ENCODE results near the gene ADAM12. TPM values are rescaled to one million over a fixed set of nuclear protein-coding genes. Genes with fewer than 3 reads are reported as not detected.

Gene ADAM12
- total RNA-seq, 1 experiment from 2014 or later = 0.24 TPM

DNA sequence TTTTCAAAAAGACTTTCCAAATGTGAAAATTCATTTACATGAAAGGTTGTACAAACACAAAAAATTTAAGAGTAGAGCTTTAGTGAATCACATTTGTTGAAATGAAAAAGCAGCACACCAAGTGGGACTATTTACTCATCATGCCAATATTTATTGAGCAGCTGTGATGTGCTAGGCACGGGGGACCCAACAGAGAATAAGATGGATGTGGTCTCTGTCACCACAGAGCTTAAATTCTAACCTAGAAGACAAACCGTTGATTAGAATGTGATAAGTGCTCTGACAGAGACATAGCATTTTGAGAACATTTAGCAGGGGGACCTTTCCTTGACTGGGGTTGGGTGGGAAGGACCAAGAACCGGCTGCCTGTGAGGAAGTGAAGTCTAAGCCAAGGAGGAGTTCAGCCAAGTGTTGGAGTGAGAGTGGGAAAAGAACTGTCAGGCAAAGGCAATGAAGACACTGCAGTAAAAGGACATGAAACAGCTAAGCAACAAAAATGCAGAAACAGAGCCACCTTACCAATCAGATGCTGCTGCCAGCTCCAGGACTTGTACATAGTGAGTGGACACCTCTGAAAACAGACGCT is 19.1 kb downstream of the ADAM12 start:
- no peak overlapping the region for H3K4me2 ChIP-seq (ENCODE audit: insufficient read depth, insufficient read length, low read length)
- no peaks in the 10 kb centered on the region for H3K79me1 ChIP-seq (ENCODE audit: insufficient read depth, low read depth, low read length, poor library complexity, severe bottlenecking)
- H2AK5ac ChIP-seq (ENCODE audit: insufficient read length, low read length) = no peak overlapping the region
- H3K14ac ChIP-seq (ENCODE audit: insufficient read depth, low read length) = no peak overlapping the region
- no peak overlapping the region for H2BK12ac ChIP-seq (ENCODE audit: insufficient read length, low read depth, low read length)
- no CpG with 5 or more reads among the region's 4 CpGs for WGBS (ENCODE audit: extremely low coverage, insufficient read length, low lambda C conversion rate)
- TF ChIP-seq, protein P1, sequence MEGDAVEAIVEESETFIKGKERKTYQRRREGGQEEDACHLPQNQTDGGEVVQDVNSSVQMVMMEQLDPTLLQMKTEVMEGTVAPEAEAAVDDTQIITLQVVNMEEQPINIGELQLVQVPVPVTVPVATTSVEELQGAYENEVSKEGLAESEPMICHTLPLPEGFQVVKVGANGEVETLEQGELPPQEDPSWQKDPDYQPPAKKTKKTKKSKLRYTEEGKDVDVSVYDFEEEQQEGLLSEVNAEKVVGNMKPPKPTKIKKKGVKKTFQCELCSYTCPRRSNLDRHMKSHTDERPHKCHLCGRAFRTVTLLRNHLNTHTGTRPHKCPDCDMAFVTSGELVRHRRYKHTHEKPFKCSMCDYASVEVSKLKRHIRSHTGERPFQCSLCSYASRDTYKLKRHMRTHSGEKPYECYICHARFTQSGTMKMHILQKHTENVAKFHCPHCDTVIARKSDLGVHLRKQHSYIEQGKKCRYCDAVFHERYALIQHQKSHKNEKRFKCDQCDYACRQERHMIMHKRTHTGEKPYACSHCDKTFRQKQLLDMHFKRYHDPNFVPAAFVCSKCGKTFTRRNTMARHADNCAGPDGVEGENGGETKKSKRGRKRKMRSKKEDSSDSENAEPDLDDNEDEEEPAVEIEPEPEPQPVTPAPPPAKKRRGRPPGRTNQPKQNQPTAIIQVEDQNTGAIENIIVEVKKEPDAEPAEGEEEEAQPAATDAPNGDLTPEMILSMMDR (conservative IDR thresholded peaks at IDR 0.05) = no peak
- no peak overlapping the region for H2BK120ac ChIP-seq (ENCODE audit: low read depth, low read length, poor library complexity, severe bottlenecking)
- no peak overlapping the region for H3K4me3 Mint-ChIP-seq
- H3K27ac ChIP-seq (ENCODE audit: insufficient read length, low read depth, low read length) = no peak overlapping the region
- H4K20me1 ChIP-seq (ENCODE audit: control insufficient read depth, insufficient read depth, insufficient read length) = no peaks in the 10 kb centered on the region
- no peak overlapping the region for H4K5ac ChIP-seq (ENCODE audit: insufficient read length, low read depth, low read length)
- no peak overlapping the region for H3K56ac ChIP-seq (ENCODE audit: insufficient read length, low read depth, low read length)
- no peaks in the 10 kb centered on the region for H3K9me3 ChIP-seq (ENCODE audit: control insufficient read depth, low read depth, low read length)
- no peaks in the 10 kb centered on the region for H3K23me2 ChIP-seq (ENCODE audit: insufficient read length, low read depth, low read length, poor library complexity, severe bottlenecking)
- no peak overlapping the region for H3K23ac ChIP-seq (ENCODE audit: insufficient read length, low read depth, low read length)
- no peak overlapping the region for H4K8ac ChIP-seq (replicated peaks; ENCODE audit: insufficient read length, low read depth, low read length)
- no peak overlapping the region for H2BK20ac ChIP-seq (ENCODE audit: low read depth, low read length, poor library complexity, severe bottlenecking)
- no peak overlapping the region for H2BK15ac ChIP-seq (ENCODE audit: low read depth, low read length)
- no peaks in the 10 kb centered on the region for H3K4me1 ChIP-seq (ENCODE audit: insufficient read depth, low read length)
- H2BK5ac ChIP-seq (ENCODE audit: insufficient read length, low read length) = no peak overlapping the region
- no peaks in the 10 kb centered on the region; the same call in none of the 2 replicates for H3K27me3 Mint-ChIP-seq (ENCODE audit: low read depth)
- H3K4ac ChIP-seq (ENCODE audit: low read depth, low read length) = no peak overlapping the region
- H3K27ac Mint-ChIP-seq = no peak overlapping the region
- H3T11ph ChIP-seq (ENCODE audit: low read length) = no peak overlapping the region
- peaks cover 2 to 8% of the 10 kb centered on the region in 2 experiments; a peak in 4 of 5 replicates for H3K9me3 Mint-ChIP-seq
- H4K91ac ChIP-seq (ENCODE audit: insufficient read length, low read depth, low read length) = no peak overlapping the region
- peaks cover 1 to 3% (median 2%) of the 10 kb centered on the region in 3 experiments; a peak in 5 of 7 replicates for H3K36me3 Mint-ChIP-seq (ENCODE audit: insufficient read depth in 1 of 3, low read depth in 3 of 3)
- no peaks in the 10 kb centered on the region for H3K4me1 Mint-ChIP-seq
- no peaks in the 10 kb centered on the region for H3K27me3 ChIP-seq (ENCODE audit: insufficient read depth, low read length)
- H2AFZ ChIP-seq (ENCODE audit: low read length) = no peak overlapping the region
- no peak overlapping the region for H3K9ac ChIP-seq (ENCODE audit: extremely low read depth, insufficient read length, low read length)
- DNase-seq = no peak
- H3K18ac ChIP-seq (ENCODE audit: insufficient read length, low read depth, low read length) = no peak overlapping the region
- no peaks in the 10 kb centered on the region for H3K79me2 ChIP-seq (ENCODE audit: insufficient read depth, low read length)

Data from H9 (cell line).